K562 (cell line): Measurements from ENCODE around the gene GPR37L1. TPM values are rescaled to one million over a fixed set of nuclear protein-coding genes. Genes with fewer than 3 reads are reported as not detected.

ENCODE experiments used
- ATAC-seq: fragments of 200-7000 bp; cut with Tn5 transposase; 3 replicates; pipeline ENCODE4 v1.9.1; 2020; ENCODE audit warnings: moderate library complexity
- BruUV-seq: library from RNA; stranded (reverse); fragments of 400-500 nt; replicated peaks from 2 replicates; lab custom pipeline; 2021; lab: Mats Ljungman, UMichigan
- CTCF ChIA-PET: fragments of 300-600 bp; formaldehyde crosslinking; extraction: SDS; loops from one replicate; lab custom pipeline; 2021; ENCODE audit warnings: low intra/inter-chr PET ratio; lab: Yijun Ruan, JAX
- POLR2A ChIA-PET: fragments of 300-600, 350-650 bp; sonication (Branson Sonifier 250); formaldehyde crosslinking; extraction: SDS; loops from one replicate; lab custom pipeline; 2021; ENCODE audit warnings: antibody characterized with exemption, inconsistent platforms; lab: Yijun Ruan, JAX
- DNase-seq, 4 experiments: peaks; one replicate each; pipeline versions ENCODE4 v3.0.0 to v3.0.0-alpha.2; 2011 to 2018; ENCODE audit warnings: low spot score in 3 of 4, mixed read lengths in 3 of 4; ENCODE audit errors: extremely low read depth in 1 of 4
- FAIRE-seq: peaks from 2 replicates; lab custom pipeline; 2011; peaks lifted over from hg19 to GRCh38; lab: Jason Lieb, UNC
- H2AFZ ChIP-seq: 2 replicates; pipeline ENCODE4 v1.6.0; 2011; ENCODE audit warnings: low read depth, low read length, control low read depth, inconsistent platforms
- H3K27ac ChIP-seq: fragments of 200-600 bp; 3 replicates; pipeline ENCODE4 v1.8.0; 2011; ENCODE audit warnings: low read depth, mild to moderate bottlenecking, control low read depth, inconsistent platforms, low read length, moderate library complexity, mixed read lengths; ENCODE audit errors: extremely low read depth
- H3K27me3 ChIP-seq, 2 experiments: fragments of 300-600 bp in 1 of 2; 2 replicates in 1 of 2; 3 replicates in 1 of 2; pipeline versions ENCODE4 v1.6.0 to v1.8.0; 2011; ENCODE audit warnings: inconsistent platforms in 2 of 2, low read length in 2 of 2, mild to moderate bottlenecking in 1 of 2, mixed read lengths in 1 of 2, moderate library complexity in 1 of 2; ENCODE audit not compliant: control insufficient read depth in 2 of 2, insufficient read depth in 2 of 2
- H3K36me3 ChIP-seq: fragments of 300-600 bp; 3 replicates; pipeline ENCODE4 v1.8.0; 2011; ENCODE audit warnings: mild to moderate bottlenecking, low read length, inconsistent platforms; ENCODE audit not compliant: control insufficient read depth, insufficient read depth
- H3K4me1 ChIP-seq, 2 experiments: fragments of 200-600 bp in 1 of 2; replicated peaks in 1 of 2; 2 replicates in 1 of 2; 3 replicates in 1 of 2; pipeline versions ENCODE4 v1.5.1 to v1.8.0; 2011; ENCODE audit warnings: inconsistent platforms in 2 of 2, low read length in 2 of 2, mild to moderate bottlenecking in 1 of 2, mixed read lengths in 1 of 2, moderate library complexity in 1 of 2; ENCODE audit not compliant: control insufficient read depth in 2 of 2, insufficient read depth in 2 of 2
- H3K4me2 ChIP-seq: 2 replicates; pipeline ENCODE4 v1.6.1; 2011; ENCODE audit warnings: low read length, control low read depth, inconsistent platforms, mixed read lengths; ENCODE audit not compliant: insufficient read depth
- H3K4me3 ChIP-seq: fragments of 200-600 bp; sonication (generic), shearing (Covaris generic); 2 replicates; pipeline ENCODE4 v1.5.1; 2016; ENCODE audit warnings: control low read depth, inconsistent platforms
- H3K79me2 ChIP-seq: fragments of 200-600 bp; 3 replicates; pipeline ENCODE4 v1.8.0; 2011; ENCODE audit warnings: low read length, inconsistent platforms; ENCODE audit not compliant: control insufficient read depth, insufficient read depth
- H3K9ac ChIP-seq, 2 experiments: 2 replicates each; pipeline versions ENCODE4 v1.6.0 to v1.6.1; 2011; ENCODE audit warnings: low read depth in 2 of 2, low read length in 2 of 2, control low read depth in 1 of 2, inconsistent platforms in 1 of 2, mild to moderate bottlenecking in 1 of 2, mixed read lengths in 1 of 2; ENCODE audit not compliant: insufficient read depth in 1 of 2
- H3K9me1 ChIP-seq: one replicate; pipeline ENCODE4 v1.6.0; 2011; ENCODE audit warnings: inconsistent platforms, mild to moderate bottlenecking, low read length, moderate library complexity; ENCODE audit not compliant: control insufficient read depth, insufficient read depth
- H3K9me3 ChIP-seq: replicated peaks from 2 replicates; pipeline ENCODE4 v1.5.1; 2011; ENCODE audit warnings: low read depth, low read length, inconsistent platforms; ENCODE audit not compliant: control insufficient read depth, insufficient read depth
- H4K20me1 ChIP-seq: replicated peaks from 2 replicates; pipeline ENCODE4 v1.6.1; 2011; ENCODE audit warnings: low read length, inconsistent platforms, mixed read lengths; ENCODE audit not compliant: control insufficient read depth, insufficient read depth
- CCNT2 ChIP-seq: IDR thresholded peaks from 2 replicates; pipeline ENCODE4 v1.6.1; 2011; ENCODE audit warnings: borderline replicate concordance, low read depth, mild to moderate bottlenecking, moderate library complexity, mixed read lengths, low read length; ENCODE audit not compliant: insufficient read length; ENCODE audit errors: extremely low read depth
- PURB ChIP-seq: sonication (generic); formaldehyde crosslinking; IDR thresholded peaks from 2 replicates; pipeline ENCODE4 v1.9.0; 2021; ENCODE audit warnings: low read depth, mild to moderate bottlenecking, missing genetic modification reagents
- RBM34 ChIP-seq: fragments of 200-400 bp; formaldehyde crosslinking; IDR thresholded peaks from 2 replicates; pipeline ENCODE4 v1.6.1; 2018; ENCODE audit warnings: low read length, borderline replicate concordance; ENCODE audit not compliant: insufficient read depth
- RUNX1 ChIP-seq: sonication (generic); IDR thresholded peaks from 2 replicates; pipeline ENCODE4 v1.6.1; 2016; ENCODE audit warnings: antibody characterized with exemption, low read depth
- SMAD3 ChIP-seq: fragments of 450-650 bp; formaldehyde crosslinking; conservative IDR thresholded peaks from 2 replicates; pipeline ENCODE4 v1.4.0; 2020; ENCODE audit warnings: mild to moderate bottlenecking
- ZKSCAN1 ChIP-seq: fragments of 150-350 bp; IDR thresholded peaks from 2 replicates; pipeline ENCODE4 v1.6.1; 2016; ENCODE audit warnings: low read depth, low read length
- ZNF766 ChIP-seq: fragments of 200-800 bp; sonication (Bioruptor generic); conservative IDR thresholded peaks from 2 replicates; pipeline ENCODE4 v1.6.1; 2016; ENCODE audit warnings: missing genetic modification characterization, missing compliant biosample characterization
- WGBS: fragments of 100-300 bp; shearing (Covaris generic); methylation state at CpG from one replicate; pipeline ENCODE4 v1.1.6; 2016; ENCODE audit warnings: low coverage, mixed read lengths; ENCODE audit not compliant: insufficient coverage; ENCODE audit errors: missing lambda C conversion rate; 5-methylcytosine and 5-hydroxymethylcytosine counted together
- in situ Hi-C: fragments of 300-500 bp; cut with MboI; formaldehyde crosslinking; loops from 4 replicates; pipeline ENCODE4 v1.15.0; 2018; ENCODE audit warnings: inconsistent platforms, mixed read lengths
- intact Hi-C: fragments of 100-400 bp; cut with micrococcal nuclease; formaldehyde crosslinking; loops from 2 replicates; pipeline ENCODE4 v1.14.2; 2022
- polyA plus RNA-seq, 8 experiments: library from polyadenylated mRNA; depleted of rRNA in 4 of 8; stranded (reverse) in 5 of 8; unstranded in 3 of 8; fragments of >200 nt; fragmentation: Nextera tagmentation in 2 of 8; fragmentation: Illumina TruSeq in 1 of 8; extraction: Ambion mirVana in 2 of 8; extraction: Trizol in 1 of 8; gene quantifications; 2 replicates each; pipeline versions ENCODE4 v1.2.1 to v1.2.3, GENCODE V29; 2011 to 2014; ENCODE audit warnings: inconsistent platforms in 1 of 8, missing spikeins in 1 of 8
- total RNA-seq, 7 experiments: library from RNA; depleted of rRNA in 6 of 7; stranded (reverse); fragments of >200 nt in 6 of 7; fragmentation: Illumina TruSeq in 2 of 7; extraction: Trizol in 2 of 7; gene quantifications; 2 replicates each; pipeline versions ENCODE4 v1.2.1 to v1.2.3, GENCODE V29; 2011 to 2021; ENCODE audit warnings: low replicate concordance in 1 of 7

The GPR37L1 gene
- total and polyA plus RNA-seq, 9 of the 15 experiments (the other 6 are each of a cell fraction or from before 2014, with no cell fraction given) = not detected

DNA sequence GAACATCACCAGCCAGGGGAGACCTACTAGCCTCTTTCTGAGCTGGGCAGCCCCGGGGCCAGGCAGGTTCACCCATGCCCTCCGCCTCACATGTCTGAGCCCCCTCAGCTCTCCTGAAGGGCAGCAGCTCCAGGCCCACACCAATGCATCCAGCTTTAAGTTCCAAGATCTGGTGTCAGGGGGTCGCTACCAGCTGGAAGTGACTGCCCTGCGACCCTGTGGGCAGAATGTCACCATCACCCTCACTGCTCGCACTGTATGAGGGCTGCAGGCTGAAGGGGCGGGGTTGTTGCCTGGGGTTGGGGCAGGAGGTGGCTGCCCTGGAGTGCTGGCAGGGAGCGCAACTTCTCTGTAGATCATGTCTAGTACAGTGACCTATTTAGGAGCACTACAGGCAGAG, 46.1 kb downstream of the GPR37L1 start:
- DNase-seq (no peak), FAIRE-seq (no peak), ATAC-seq (no peak)
- no TSS peak for BruUV-seq
- H3K27me3 ChIP-seq = no peaks in the 10 kb centered on the region
- intact Hi-C loops = no loop called here
- peak overlapping the region in 1 of 2 experiments; percentile 77; a peak in 2 of 4 replicates for H3K9ac ChIP-seq
- H3K4me1 ChIP-seq = peaks cover 30 to 53% of the 10 kb centered on the region in 2 experiments
- no peaks in the 10 kb centered on the region for H4K20me1 ChIP-seq
- no peak overlapping the region for H3K4me2 ChIP-seq
- TF ChIP-seq RUNX1 = no peak
- no peak for TF ChIP-seq ZKSCAN1
- TF ChIP-seq RBM34 = no peak
- no peak for TF ChIP-seq SMAD3 (CRISPR knock-in tag)
- no peak for TF ChIP-seq CCNT2
- no peak for TF ChIP-seq PURB
- no peak for TF ChIP-seq ZNF766
- H3K36me3 ChIP-seq = peaks cover 44% of the 10 kb centered on the region; the same call in 2 of the 3 replicates
- WGBS = 96% methylated on average over 7 of the region's 7 CpGs
- no peaks in the 10 kb centered on the region for H3K9me3 ChIP-seq
- H3K27ac ChIP-seq = no peak overlapping the region
- CTCF ChIA-PET = no interaction called here
- POLR2A ChIA-PET = interaction anchor here (0.6 kb wide), 1 partner anchor 12 kb away, joined by 3 read pairs; no protein-coding TSS in a partner anchor
- no peak overlapping the region for H2AFZ ChIP-seq
- in situ Hi-C loops = no loop called here
- H3K9me1 ChIP-seq = no peaks in the 10 kb centered on the region
- peaks cover 37% of the 10 kb centered on the region for H3K79me2 ChIP-seq
- H3K4me3 ChIP-seq = no peak overlapping the region
